Glomerular endothelial cell (primary cell): Measurements from ENCODE around the gene IL17C. TPM values are rescaled to one million over a fixed set of nuclear protein-coding genes. Genes with fewer than 3 reads are reported as not detected.
"Not testable (repeated sequence)": the region's sequence is repeated elsewhere in the genome, so short reads cannot be mapped to it uniquely, and the experiment has no call there.

ENCODE experiments used
- DNase-seq: peaks from one replicate; pipeline ENCODE4 v3.0.0-alpha.2; 2011; ENCODE audit warnings: low read depth, low spot score; ENCODE audit errors: extremely low read depth
- total RNA-seq: library from RNA; depleted of rRNA; stranded (reverse); fragments of >200 nt; gene quantifications from 2 replicates; pipeline ENCODE4 v1.2.3, GENCODE V29; 2015

Gene IL17C
- total RNA-seq, 1 donor from 2014 or later: not detected

DNA sequence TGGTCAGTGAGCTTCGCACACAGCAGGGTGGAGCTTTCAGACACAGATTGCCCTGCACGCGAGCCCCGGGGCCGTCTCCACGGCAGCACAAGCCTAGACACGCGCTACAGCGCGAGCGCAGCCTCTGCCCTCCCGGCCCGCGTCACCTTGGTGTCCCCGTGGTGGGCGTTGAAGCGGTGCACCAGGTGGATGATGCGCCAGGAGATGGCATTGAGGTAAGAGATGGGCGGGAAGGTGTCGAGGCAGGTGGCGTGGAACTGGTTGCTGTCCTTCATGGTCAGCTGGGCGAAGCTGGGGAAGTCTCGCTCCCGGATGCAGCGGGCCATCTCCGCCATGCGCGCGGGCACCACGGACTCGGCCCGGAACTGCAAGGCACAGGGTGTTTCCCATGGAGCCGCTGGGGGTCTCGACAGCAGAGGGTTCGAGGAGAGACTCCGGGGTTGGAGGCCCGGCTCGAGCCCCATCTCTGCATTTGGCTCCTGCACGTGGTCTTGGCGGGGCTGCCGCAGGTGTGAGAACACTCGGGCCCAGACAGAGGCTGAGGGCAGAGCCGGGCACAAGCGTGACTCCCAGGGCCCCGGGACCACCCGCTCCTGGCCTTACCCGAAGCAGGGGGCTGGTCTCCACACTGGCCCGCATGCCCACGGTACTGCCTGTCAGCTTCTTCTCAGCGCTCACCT is 16.8 kb downstream of the IL17C start:
- no peak for DNase-seq

- no peak for DNase-seq
These were observed 17.4 kb downstream of the IL17C start for GRCh38 chr16:88655733-88656281.

DNA sequence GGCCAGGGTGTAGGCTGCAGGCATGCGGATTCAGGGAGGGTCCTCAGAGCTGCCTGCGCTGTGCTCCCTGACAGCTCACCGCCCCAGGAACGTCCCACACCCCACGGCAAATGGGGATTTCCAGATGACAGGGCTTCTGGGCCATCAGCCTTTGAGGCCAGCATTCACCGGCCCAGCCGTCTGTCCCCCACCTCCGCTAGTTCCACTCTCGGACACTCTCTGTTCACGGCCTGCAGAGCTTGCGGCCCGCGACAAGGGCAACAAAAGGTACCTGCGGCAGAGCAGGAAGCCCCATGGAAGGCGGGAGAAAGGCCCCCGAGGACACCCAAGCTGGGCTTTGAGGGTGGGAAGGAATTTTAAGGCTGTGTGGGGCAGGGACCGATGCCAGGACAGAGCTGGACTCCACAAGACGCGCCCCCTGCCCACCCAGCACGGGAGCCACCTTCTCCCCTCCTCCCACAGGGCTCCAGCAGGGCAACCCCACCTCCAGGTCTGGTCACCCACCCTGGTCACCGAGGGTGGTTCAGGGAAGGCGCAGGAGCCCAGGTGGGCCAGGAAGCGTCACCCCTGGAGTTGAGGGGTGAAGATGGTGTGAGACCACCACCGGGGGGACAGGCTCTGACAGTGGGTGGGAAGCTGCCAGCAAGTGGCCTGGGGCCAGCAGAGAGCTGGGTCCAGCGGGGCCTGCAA is 18.1 kb downstream of the IL17C start:
- no peak for DNase-seq

DNA sequence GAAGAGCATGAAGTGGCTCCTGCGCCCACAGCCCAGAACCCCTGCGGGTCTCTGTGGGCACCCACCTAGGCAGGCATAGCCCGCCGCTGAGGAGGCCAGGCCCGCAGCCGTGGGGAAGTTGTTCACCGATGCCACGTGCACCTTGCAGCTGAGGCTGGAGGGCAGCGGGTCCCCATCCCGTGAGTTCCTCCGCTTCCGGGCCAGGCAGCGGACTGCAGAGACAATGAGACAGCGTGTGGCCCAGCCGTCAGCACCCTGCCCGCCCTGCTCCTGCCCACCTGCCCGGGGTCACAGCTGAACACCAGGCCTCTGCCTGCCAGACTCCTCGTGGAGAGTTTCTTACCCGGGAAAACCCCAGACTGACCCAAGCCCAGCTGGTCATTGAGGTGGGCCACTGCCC is 19.0 kb downstream of the IL17C start:
- DNase-seq: no peak

DNA sequence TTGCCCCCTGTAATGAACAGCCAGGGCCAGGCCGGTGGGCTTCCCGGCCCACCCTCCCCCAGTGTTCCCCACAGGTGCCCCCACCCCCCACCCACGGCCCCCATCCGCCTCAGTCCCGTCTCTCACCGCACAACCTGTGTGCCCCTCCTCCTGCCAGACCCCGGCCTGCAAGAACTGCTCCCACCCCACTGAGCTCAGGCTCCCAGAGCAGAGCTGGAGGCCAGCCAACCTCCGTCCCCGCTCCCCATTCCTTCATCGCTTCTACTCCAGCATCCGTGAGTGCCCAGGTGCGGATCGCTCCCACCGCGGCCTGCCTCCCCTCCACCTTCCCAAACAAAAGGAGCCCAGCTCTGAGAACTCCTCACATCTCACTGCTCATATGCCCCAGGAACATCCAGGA is 20.3 kb downstream of the IL17C start:
- DNase-seq: no peak

DNA sequence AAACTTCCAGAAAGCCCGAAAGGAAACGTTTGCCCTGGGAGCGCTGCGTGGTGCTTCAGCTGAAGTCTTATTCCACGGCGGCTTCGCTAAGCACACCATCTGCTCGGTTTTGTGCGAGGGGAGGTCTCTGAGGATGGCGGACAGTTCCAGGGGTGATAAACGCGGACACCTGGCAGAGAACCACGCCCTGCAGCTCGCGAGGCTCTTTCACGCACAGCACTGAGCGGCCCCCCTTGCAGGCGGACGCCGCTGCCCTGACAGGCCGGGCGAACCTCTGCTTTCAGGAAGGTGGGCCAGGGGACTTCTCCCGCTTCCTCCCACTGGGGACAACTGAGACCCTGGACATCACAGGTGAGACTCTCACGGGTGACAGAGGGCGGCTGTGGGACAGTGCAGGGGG is 20.8 kb downstream of the IL17C start:
- DNase-seq: no peak

GRCh38 chr16:88661468-88661867 is 23.1 kb downstream of the IL17C start:
- no peak for DNase-seq

GRCh38 chr16:88662222-88662842 is 24.0 kb downstream of the IL17C start:
- no peak for DNase-seq

- DNase-seq: peak; percentile 77
These were observed 24.7 kb downstream of the IL17C start, which contains the start of gene MVD for GRCh38 chr16:88662843-88663606. TSS of gene MVD (minus strand) at chr16:88663091. CDS start at chr16:88663080, 11 bp downstream.

- peak; percentile 66 for DNase-seq
These were observed 26.8 kb downstream of the IL17C start for GRCh38 chr16:88665148-88665547.

GRCh38 chr16:88665570-88665969 is 27.2 kb downstream of the IL17C start:
- no peak for DNase-seq

- no peak for DNase-seq
These were observed 29.1 kb downstream of the IL17C start for GRCh38 chr16:88667461-88667860.

GRCh38 chr16:88669493-88669892 is 31.1 kb downstream of the IL17C start:
- not testable (repeated sequence) for DNase-seq

- no peak for DNase-seq
These were observed 31.6 kb downstream of the IL17C start for GRCh38 chr16:88669980-88670379.

DNA sequence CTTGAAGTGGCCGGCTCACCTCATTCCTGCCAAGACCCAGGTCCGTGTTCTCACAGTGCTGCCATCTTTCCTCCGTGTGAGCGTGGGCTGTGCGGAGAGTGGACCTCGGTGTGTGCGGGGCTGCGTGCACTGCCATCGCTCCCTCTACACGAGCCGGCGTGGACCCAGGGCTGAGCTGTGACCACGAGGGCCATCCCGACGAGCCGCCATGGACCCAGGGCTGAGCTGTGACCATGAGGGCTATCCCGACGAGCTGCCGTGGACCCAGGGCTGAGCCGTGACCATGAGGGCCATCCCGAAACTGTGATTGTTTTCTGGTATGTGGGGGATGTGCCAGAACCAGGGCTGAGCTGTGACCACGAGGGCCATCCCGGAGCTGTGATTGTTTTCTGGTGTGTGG is 33.4 kb downstream of the IL17C start:
- no peak for DNase-seq

DNA sequence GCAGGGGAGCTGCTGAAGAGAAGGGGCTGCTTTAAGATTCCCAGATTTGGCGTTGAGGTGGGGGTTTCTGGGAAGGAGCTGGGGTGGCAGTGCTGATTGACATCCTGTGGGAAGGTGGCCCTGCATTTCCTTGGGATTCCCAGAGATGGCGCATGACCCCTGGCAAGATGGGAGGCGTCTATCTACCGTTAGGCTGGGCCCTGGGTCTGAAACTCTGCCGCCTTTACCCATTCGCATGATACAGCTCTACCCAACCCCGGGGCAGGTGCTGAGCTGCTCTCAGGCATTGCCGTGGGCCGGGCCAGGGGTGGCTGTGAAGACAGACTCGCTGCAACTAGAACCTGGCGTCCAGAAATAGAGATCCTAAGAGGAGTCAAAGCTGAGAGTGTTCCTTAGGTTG is 34.4 kb downstream of the IL17C start:
- no peak for DNase-seq

DNA sequence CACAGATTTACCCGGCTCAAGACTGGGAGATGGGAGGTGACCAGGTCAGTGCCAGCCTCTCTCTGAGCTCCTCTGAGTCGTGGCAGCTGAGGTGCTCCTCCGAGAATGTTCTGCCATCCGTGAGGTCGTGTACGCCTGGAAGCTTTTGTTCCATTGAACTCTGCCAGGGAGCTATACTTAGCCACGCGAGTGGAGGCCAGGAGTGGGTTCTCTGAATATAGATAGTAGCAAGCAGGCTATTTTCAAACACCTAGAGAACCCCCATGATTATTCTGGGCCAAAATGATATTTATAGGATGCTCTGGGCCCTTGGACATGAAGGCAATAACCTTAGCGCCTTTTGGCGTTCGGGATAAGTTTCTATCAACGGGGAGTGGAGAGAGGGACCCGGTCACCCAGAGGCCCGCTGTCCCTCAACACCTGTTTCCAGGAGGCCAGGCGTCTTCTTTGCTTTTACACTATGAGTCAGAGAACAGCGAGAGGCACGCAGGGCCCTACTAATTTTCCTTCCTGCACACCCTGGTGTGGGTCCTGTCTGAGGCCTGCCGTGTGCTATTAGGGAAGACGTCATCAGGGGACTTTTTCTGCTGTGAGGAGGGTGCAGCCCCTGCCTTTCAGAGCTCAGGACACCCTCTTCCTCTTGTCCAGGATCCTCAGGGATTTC is 35.5 kb downstream of the IL17C start:
- DNase-seq: no peak

DNA sequence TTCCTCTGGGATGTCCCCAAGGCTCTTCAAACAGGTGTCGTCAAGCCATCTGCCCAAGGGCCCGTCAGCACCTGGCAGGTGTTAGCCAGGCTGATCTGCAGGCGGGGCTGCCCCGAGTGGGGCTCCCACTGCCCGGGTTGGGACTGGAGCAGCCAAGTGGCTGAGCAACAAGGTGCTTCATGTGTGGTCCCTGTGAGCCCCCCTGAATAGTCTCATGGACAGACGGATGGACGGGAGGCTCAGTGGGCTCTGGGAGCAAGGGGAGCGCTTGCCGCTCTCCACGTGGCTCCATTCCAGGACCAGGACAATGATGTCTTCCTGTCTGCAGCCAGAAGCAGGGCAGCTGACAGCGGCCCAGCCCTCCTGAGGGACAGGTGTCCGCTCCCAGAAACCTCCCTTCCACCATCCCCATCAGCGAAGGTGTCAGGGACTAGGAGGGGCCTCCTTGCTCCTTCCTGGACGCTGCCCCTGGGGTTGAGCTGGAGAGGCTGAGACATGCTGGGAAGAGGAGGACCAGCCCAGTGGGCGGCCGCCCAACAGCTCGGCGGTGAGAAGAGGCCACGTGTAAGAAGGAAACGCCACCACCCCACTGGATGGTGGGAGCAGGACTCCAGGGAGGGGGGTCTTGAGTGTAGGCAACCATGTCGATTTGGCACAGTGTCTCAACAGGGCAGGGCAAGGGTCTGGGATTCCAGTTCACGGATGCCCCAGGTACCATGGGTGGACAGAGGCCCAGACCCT is 38.3 kb downstream of the IL17C start:
- DNase-seq: no peak

GRCh38 chr16:88677721-88678120 is 39.3 kb downstream of the IL17C start:
- no peak for DNase-seq
